ENCODE results near the gene DYNC1LI2.

DYNC1LI2 gene

GRCh38 chr16:66712512-66712911 lies 38.9 kb downstream of the DYNC1LI2 start:
- no peak overlapping the region for H3K4me3 ChIP-seq (ENCODE audit: low read length)
- DNase-seq (ENCODE audit: low read depth), result no peak
- TF ChIP-seq CTCF (conservative IDR thresholded peaks at IDR 0.05; ENCODE audit: low read depth, low read length), result no peak

- no peak for DNase-seq (ENCODE audit: low read depth)
- no peak overlapping the region for H3K4me3 ChIP-seq (ENCODE audit: low read length)
- TF ChIP-seq CTCF (conservative IDR thresholded peaks at IDR 0.05; ENCODE audit: low read depth, low read length), result no peak
These were observed 39.8 kb downstream of the DYNC1LI2 start for GRCh38 chr16:66711581-66711980.

GRCh38 chr16:66706506-66706880 lies 44.9 kb downstream of the DYNC1LI2 start:
- no peak for TF ChIP-seq CTCF (conservative IDR thresholded peaks at IDR 0.05; ENCODE audit: low read depth, low read length)
- H3K4me3 ChIP-seq (ENCODE audit: low read length), result no peak overlapping the region
- DNase-seq (ENCODE audit: low read depth), result no peak

- no peak for TF ChIP-seq CTCF (conservative IDR thresholded peaks at IDR 0.05; ENCODE audit: low read depth, low read length)
- no peak overlapping the region for H3K4me3 ChIP-seq (ENCODE audit: low read length)
- no peak for DNase-seq (ENCODE audit: low read depth)
These were observed 45.5 kb downstream of the DYNC1LI2 start for GRCh38 chr16:66705790-66706505.

- no peak for DNase-seq (ENCODE audit: low read depth)
- no peak for TF ChIP-seq CTCF (conservative IDR thresholded peaks at IDR 0.05; ENCODE audit: low read depth, low read length)
These were observed 47.8 kb downstream of the DYNC1LI2 start for GRCh38 chr16:66703406-66704215.

GRCh38 chr16:66701516-66701915 lies 49.9 kb downstream of the DYNC1LI2 start:
- no peak overlapping the region for H3K4me3 ChIP-seq (ENCODE audit: low read length)
- no peak for TF ChIP-seq CTCF (conservative IDR thresholded peaks at IDR 0.05; ENCODE audit: low read depth, low read length)
- no peak for DNase-seq (ENCODE audit: low read depth)

More at GRCh38 chr16:66703406-66704215, 47.8 kb downstream of the DYNC1LI2 start:
- no peak overlapping the region for H3K4me3 ChIP-seq (ENCODE audit: low read length)

GRCh38 chr16:66701026-66701425 lies 50.4 kb downstream of the DYNC1LI2 start:
- no peak overlapping the region for H3K4me3 ChIP-seq (ENCODE audit: low read length)
- no peak for DNase-seq (ENCODE audit: low read depth)
- TF ChIP-seq CTCF (conservative IDR thresholded peaks at IDR 0.05; ENCODE audit: low read depth, low read length), result no peak

Measured in retinal pigment epithelial cell (primary cell).